GM13976 (cell line): ENCODE data around the gene DCBLD1.

Experiments
- DNase-seq: peaks from one replicate; pipeline ENCODE4 v3.0.0; 2012; ENCODE audit warnings: low spot score
- in situ Hi-C: fragments of 300-500 bp; cut with MboI; formaldehyde crosslinking; loops from one replicate; pipeline ENCODE4 v1.12.0; 2022; ENCODE audit warnings: low sequenced_read_pairs, mixed read lengths, inconsistent platforms; ENCODE audit not compliant: unreplicated experiment
- TF ChIP-seq, protein P1 (sequence below): IDR thresholded peaks from 2 replicates; pipeline ENCODE4 v1.5.1; 2012; ENCODE audit warnings: borderline replicate concordance, mild to moderate bottlenecking; ENCODE audit not compliant: insufficient read depth; ENCODE audit errors: extremely low read depth, missing control alignments, control extremely low read depth

DCBLD1 gene

DNA sequence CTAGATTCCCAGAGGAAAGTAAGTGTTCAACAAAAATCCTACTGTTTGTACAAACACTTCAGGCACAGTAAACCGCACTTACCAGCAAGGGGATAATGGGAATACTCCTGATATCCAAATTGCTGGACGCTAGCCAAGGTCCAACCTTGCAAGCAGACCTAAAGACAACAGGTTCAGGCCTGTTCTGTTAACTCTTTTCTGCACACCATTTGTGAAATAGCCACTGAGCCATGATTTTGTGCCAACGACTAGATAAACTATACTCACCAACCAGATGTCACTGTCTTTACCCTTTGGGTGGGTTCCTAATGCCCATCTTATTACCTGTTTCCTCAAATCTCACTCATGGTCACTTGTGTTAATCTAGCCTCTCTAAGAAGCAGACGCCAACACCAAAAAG is 76.3 kb downstream of the DCBLD1 start:
- in situ Hi-C loops, result loop anchor here (10.0 kb wide), 1 partner anchor 114 kb away; no protein-coding TSS in a partner anchor
- no peak for DNase-seq
- TF ChIP-seq, protein P1, sequence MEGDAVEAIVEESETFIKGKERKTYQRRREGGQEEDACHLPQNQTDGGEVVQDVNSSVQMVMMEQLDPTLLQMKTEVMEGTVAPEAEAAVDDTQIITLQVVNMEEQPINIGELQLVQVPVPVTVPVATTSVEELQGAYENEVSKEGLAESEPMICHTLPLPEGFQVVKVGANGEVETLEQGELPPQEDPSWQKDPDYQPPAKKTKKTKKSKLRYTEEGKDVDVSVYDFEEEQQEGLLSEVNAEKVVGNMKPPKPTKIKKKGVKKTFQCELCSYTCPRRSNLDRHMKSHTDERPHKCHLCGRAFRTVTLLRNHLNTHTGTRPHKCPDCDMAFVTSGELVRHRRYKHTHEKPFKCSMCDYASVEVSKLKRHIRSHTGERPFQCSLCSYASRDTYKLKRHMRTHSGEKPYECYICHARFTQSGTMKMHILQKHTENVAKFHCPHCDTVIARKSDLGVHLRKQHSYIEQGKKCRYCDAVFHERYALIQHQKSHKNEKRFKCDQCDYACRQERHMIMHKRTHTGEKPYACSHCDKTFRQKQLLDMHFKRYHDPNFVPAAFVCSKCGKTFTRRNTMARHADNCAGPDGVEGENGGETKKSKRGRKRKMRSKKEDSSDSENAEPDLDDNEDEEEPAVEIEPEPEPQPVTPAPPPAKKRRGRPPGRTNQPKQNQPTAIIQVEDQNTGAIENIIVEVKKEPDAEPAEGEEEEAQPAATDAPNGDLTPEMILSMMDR, result no peak

GRCh38 chr6:117559299-117559698 is 76.8 kb downstream of the DCBLD1 start:
- no peak for DNase-seq
- in situ Hi-C loops, result loop anchor here (10.0 kb wide), 1 partner anchor 114 kb away; no protein-coding TSS in a partner anchor
- TF ChIP-seq, protein P1, result no peak

- in situ Hi-C loops, result no loop called here
- TF ChIP-seq, protein P1, result no peak
- DNase-seq, result no peak
These were observed 78.7 kb downstream of the DCBLD1 start for GRCh38 chr6:117561128-117561527.

- in situ Hi-C loops, result no loop called here
- DNase-seq, result no peak
- TF ChIP-seq, protein P1, result no peak
These were observed 82.2 kb downstream of the DCBLD1 start for GRCh38 chr6:117564681-117565080.

DNA sequence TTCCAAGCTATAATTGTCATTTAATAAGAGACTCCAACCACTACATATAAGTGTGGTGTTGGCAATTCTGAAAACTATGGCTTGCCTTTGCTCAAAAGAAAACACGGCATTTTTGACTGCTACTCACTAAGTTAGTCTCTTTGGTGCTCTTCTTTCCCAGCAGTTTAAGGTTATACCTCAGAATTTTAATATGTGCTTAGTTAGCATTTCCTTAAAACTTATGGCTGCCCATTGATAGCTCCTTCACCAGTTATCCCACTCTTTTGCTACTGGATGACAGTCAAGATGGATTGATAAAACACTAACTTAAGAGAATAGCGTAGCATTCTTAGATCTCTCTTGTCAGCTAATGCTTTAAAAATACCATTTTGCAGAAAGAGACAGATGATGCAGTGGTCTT is 85.8 kb downstream of the DCBLD1 start:
- TF ChIP-seq, protein P1, result no peak
- no peak for DNase-seq
- in situ Hi-C loops, result no loop called here

DNA sequence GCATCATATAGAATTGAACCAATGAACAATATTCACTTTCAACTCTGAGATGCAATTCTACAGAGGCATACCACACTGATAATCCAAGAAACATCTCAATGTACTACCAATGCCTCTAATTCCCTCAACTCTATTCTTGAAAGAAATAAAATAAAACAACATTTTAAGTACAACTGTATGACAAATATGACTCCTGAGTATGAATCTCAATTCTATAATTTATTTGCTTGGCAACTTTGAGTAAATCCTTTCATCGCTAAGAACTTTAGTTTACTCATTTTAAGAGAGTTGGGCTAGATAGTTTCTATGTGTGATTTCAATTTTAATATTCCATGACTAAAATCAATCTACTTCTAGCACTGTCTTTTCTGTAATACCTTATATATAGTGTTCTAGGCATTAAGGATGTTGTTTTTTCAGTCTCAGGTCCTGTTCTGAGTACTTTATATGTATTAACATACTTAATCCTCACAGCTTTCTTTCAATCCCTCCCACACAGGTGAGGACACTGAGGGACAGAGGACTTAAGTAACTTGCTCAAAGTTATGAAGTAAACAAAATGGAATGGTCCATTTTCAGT is 86.4 kb downstream of the DCBLD1 start:
- no peak for DNase-seq
- in situ Hi-C loops, result no loop called here
- TF ChIP-seq, protein P1, result no peak
